Measurements from ENCODE around the gene IPCEF1. TPM values are rescaled to one million over a fixed set of nuclear protein-coding genes. Genes with fewer than 3 reads are reported as not detected.

The IPCEF1 gene
- total and polyA plus RNA-seq, 2 experiments from 2014 or later = 0.15 TPM; not detected in 1

- no peaks in the 10 kb centered on the region for H3K36me3 ChIP-seq
- H3K27me3 ChIP-seq = no peaks in the 10 kb centered on the region
- H3K4me3 ChIP-seq = no peak overlapping the region
- H3K27ac ChIP-seq = no peak overlapping the region
- DNase-seq (ENCODE audit: low read depth in 1 of 2, low spot score in 1 of 2) = no peak
- no peaks in the 10 kb centered on the region for H3K9me3 ChIP-seq (ENCODE audit: low read depth)
- no peak for TF ChIP-seq CTCF (IDR thresholded peaks at IDR 0.05; ENCODE audit: low read depth, low read length)
- no peaks in the 10 kb centered on the region for H3K4me1 ChIP-seq (ENCODE audit: low read depth)
Observed at GRCh38 chr6:154325142-154325541, 31.5 kb downstream of the IPCEF1 start.

- Histone ChIP-seq H3K36me3 (no peaks in the 10 kb centered on the region), H3K27me3 (no peaks in the 10 kb centered on the region), H3K4me1 (ENCODE audit: low read depth) (no peaks in the 10 kb centered on the region), H3K4me3 (no peak overlapping the region), H3K27ac (no peak overlapping the region), H3K9me3 (ENCODE audit: low read depth) (no peaks in the 10 kb centered on the region)
- no peak for DNase-seq (ENCODE audit: low read depth in 1 of 2, low spot score in 1 of 2)
- no peak for TF ChIP-seq CTCF (IDR thresholded peaks at IDR 0.05; ENCODE audit: low read depth, low read length)
Observed at GRCh38 chr6:154320181-154320580, 36.4 kb downstream of the IPCEF1 start.

- no peak for TF ChIP-seq CTCF (IDR thresholded peaks at IDR 0.05; ENCODE audit: low read depth, low read length)
- peak in 1 of 2 donors; percentile 35 for DNase-seq (ENCODE audit: low read depth in 1 of 2, low spot score in 1 of 2)
- H3K9me3 ChIP-seq (ENCODE audit: low read depth) = no peaks in the 10 kb centered on the region
- H3K4me3 ChIP-seq = no peak overlapping the region
- no peaks in the 10 kb centered on the region for H3K36me3 ChIP-seq
- no peak overlapping the region for H3K27ac ChIP-seq
- no peaks in the 10 kb centered on the region for H3K4me1 ChIP-seq (ENCODE audit: low read depth)
- no peaks in the 10 kb centered on the region for H3K27me3 ChIP-seq
Observed at GRCh38 chr6:154319231-154319858, 37.3 kb downstream of the IPCEF1 start.

- no peak for TF ChIP-seq CTCF (IDR thresholded peaks at IDR 0.05; ENCODE audit: low read depth, low read length)
- H3K27me3 ChIP-seq = no peaks in the 10 kb centered on the region
Observed at GRCh38 chr6:154318721-154319120, 37.9 kb downstream of the IPCEF1 start.

GRCh38 chr6:154316131-154316530 lies 40.5 kb downstream of the IPCEF1 start:
- no peaks in the 10 kb centered on the region for H3K36me3 ChIP-seq
- H3K27ac ChIP-seq = no peak overlapping the region
- no peaks in the 10 kb centered on the region for H3K27me3 ChIP-seq
- H3K4me3 ChIP-seq = no peak overlapping the region
- no peaks in the 10 kb centered on the region for H3K4me1 ChIP-seq (ENCODE audit: low read depth)
- DNase-seq (ENCODE audit: low read depth in 1 of 2, low spot score in 1 of 2) = no peak
- no peak for TF ChIP-seq CTCF (IDR thresholded peaks at IDR 0.05; ENCODE audit: low read depth, low read length)
- H3K9me3 ChIP-seq (ENCODE audit: low read depth) = no peaks in the 10 kb centered on the region

More at GRCh38 chr6:154318721-154319120, 37.9 kb downstream of the IPCEF1 start:
- no peaks in the 10 kb centered on the region for H3K9me3 ChIP-seq (ENCODE audit: low read depth)
- no peak overlapping the region for H3K4me3 ChIP-seq
- H3K36me3 ChIP-seq = no peaks in the 10 kb centered on the region
- H3K4me1 ChIP-seq (ENCODE audit: low read depth) = no peaks in the 10 kb centered on the region
- H3K27ac ChIP-seq = no peak overlapping the region
- no peak for DNase-seq (ENCODE audit: low read depth in 1 of 2, low spot score in 1 of 2)
